Hepatocyte (in vitro differentiated cells): ENCODE measurements around the gene WSCD2. TPM values are rescaled to one million over a fixed set of nuclear protein-coding genes. Genes with fewer than 3 reads are reported as not detected.

Experiments
- DNase-seq: peaks from one replicate; pipeline ENCODE4 v3.0.0-alpha.2; 2016; ENCODE audit warnings: low spot score
- H2AFZ ChIP-seq: fragments of 200-600 bp; sonication (generic); 2 replicates; pipeline ENCODE4 v1.6.0; 2016; ENCODE audit warnings: antibody characterized with exemption, mild to moderate bottlenecking
- H3K27ac ChIP-seq: fragments of 200-600 bp; sonication (generic); 2 replicates; pipeline ENCODE4 v1.5.1; 2016; ENCODE audit warnings: mild to moderate bottlenecking
- H3K27me3 ChIP-seq: fragments of 200-600 bp; sonication (generic); 2 replicates; pipeline ENCODE4 v1.6.1; 2016
- H3K36me3 ChIP-seq: fragments of 200-600 bp; sonication (generic); replicated peaks from 2 replicates; pipeline ENCODE4 v1.5.1; 2016; ENCODE audit warnings: low read depth; ENCODE audit not compliant: insufficient read depth
- H3K4me1 ChIP-seq: fragments of 200-600 bp; sonication (generic); 2 replicates; pipeline ENCODE4 v1.5.1; 2016; ENCODE audit warnings: mild to moderate bottlenecking, moderate library complexity; ENCODE audit not compliant: insufficient read depth
- H3K4me2 ChIP-seq: fragments of 200-600 bp; sonication (generic); 2 replicates; pipeline ENCODE4 v1.6.0; 2016
- H3K4me3 ChIP-seq: fragments of 200-600 bp; sonication (generic); 2 replicates; pipeline ENCODE4 v1.5.1; 2016; ENCODE audit warnings: mild to moderate bottlenecking
- H3K79me2 ChIP-seq: fragments of 200-600 bp; sonication (generic); 2 replicates; pipeline ENCODE4 v1.6.0; 2017; ENCODE audit warnings: mild to moderate bottlenecking
- H3K9me2 ChIP-seq: fragments of 200-600 bp; sonication (generic); replicated peaks from 2 replicates; pipeline ENCODE4 v1.6.0; 2017; ENCODE audit warnings: mild to moderate bottlenecking; ENCODE audit not compliant: insufficient read depth
- H3K9me3 ChIP-seq: fragments of 200-600 bp; sonication (generic); 2 replicates; pipeline ENCODE4 v1.5.1; 2016; ENCODE audit warnings: low read depth, mild to moderate bottlenecking
- H4K20me1 ChIP-seq: fragments of 200-600 bp; sonication (generic); 2 replicates; pipeline ENCODE4 v1.6.0; 2016; ENCODE audit warnings: mild to moderate bottlenecking; ENCODE audit not compliant: insufficient read depth, poor library complexity, severe bottlenecking
- EZH2 ChIP-seq: fragments of 200-600 bp; sonication (generic); IDR thresholded peaks from 2 replicates; pipeline ENCODE4 v1.6.1; 2016; ENCODE audit warnings: antibody characterized with exemption, mild to moderate bottlenecking, borderline replicate concordance
- EZH2phosphoT487 ChIP-seq: fragments of 200-600 bp; sonication (generic); IDR thresholded peaks from one replicate; pipeline ENCODE4 v1.6.1; 2018; ENCODE audit warnings: antibody characterized with exemption, mild to moderate bottlenecking, low read depth, moderate library complexity; ENCODE audit not compliant: unreplicated experiment, severe bottlenecking
- WGBS: methylation state at CpG from one replicate; pipeline ENCODE4 v1.1.6; 2016; ENCODE audit warnings: low lambda C conversion rate; ENCODE audit errors: missing lambda C conversion rate; 5-methylcytosine and 5-hydroxymethylcytosine counted together
- polyA plus RNA-seq: library from polyadenylated mRNA; unstranded; fragments of >200 nt; fragmentation: Nextera tagmentation; extraction: Ambion mirVana; gene quantifications from 2 replicates; pipeline ENCODE4 v1.2.1, GENCODE V29; 2016
- total RNA-seq: library from RNA; depleted of rRNA; stranded (reverse); fragments of >200 nt; gene quantifications from 2 replicates; pipeline ENCODE4 v1.2.3, GENCODE V29; 2014
- TF ChIP-seq, protein P1 (sequence below): fragments of 200-600 bp; sonication (generic); IDR thresholded peaks from 2 replicates; pipeline ENCODE4 v1.5.1; 2016; ENCODE audit warnings: antibody characterized with exemption, mild to moderate bottlenecking; ENCODE audit not compliant: poor library complexity

WSCD2 gene
- total and polyA plus RNA-seq, 2 experiments from 2014 or later, result 4.2 to 4.3 TPM

DNA sequence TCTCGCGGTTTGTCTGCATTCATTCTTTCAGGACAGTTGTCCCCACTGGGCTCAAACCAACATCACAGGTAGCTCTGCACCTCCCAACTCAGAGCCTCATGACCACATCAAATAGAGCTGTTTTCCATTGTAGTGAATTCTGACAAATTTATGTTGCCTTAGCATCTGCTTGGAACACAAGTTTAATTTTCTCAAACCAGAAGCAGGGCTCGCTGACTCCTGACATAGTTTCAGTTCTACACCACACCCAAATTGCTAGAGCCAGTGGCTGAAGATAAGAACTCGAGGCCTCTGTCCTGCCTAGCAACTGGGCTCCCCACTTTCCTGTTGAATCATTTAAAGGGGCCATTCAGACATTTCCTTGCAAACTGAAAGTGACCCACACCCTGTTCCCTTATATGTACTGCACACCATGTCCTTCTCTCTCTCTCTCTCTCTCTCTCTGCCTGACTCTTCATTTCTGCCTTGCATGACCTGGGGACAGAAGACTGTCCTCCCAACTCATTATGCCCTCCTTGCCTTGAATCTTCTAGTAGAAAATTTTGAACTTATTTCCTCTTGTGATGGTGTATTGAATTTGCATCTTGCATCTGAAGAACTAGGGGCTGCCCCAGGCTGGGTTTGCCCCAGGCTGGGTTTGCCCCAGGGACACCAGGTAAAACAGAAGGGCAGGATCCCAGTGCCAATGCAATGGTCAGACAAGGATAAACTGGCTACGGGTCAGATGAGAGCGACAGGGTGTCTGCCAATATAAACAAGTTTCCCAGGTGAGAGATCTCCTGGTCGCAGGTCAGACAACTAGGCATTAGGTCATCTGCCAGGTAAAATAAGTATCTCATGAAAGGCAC is 9.7 kb upstream of the WSCD2 start:
- peak overlapping the region; percentile 78 for H3K27ac ChIP-seq
- TF ChIP-seq EZH2, result no peak
- TF ChIP-seq, protein P1, sequence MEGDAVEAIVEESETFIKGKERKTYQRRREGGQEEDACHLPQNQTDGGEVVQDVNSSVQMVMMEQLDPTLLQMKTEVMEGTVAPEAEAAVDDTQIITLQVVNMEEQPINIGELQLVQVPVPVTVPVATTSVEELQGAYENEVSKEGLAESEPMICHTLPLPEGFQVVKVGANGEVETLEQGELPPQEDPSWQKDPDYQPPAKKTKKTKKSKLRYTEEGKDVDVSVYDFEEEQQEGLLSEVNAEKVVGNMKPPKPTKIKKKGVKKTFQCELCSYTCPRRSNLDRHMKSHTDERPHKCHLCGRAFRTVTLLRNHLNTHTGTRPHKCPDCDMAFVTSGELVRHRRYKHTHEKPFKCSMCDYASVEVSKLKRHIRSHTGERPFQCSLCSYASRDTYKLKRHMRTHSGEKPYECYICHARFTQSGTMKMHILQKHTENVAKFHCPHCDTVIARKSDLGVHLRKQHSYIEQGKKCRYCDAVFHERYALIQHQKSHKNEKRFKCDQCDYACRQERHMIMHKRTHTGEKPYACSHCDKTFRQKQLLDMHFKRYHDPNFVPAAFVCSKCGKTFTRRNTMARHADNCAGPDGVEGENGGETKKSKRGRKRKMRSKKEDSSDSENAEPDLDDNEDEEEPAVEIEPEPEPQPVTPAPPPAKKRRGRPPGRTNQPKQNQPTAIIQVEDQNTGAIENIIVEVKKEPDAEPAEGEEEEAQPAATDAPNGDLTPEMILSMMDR, result no peak
- TF ChIP-seq EZH2phosphoT487, result no peak

DNA sequence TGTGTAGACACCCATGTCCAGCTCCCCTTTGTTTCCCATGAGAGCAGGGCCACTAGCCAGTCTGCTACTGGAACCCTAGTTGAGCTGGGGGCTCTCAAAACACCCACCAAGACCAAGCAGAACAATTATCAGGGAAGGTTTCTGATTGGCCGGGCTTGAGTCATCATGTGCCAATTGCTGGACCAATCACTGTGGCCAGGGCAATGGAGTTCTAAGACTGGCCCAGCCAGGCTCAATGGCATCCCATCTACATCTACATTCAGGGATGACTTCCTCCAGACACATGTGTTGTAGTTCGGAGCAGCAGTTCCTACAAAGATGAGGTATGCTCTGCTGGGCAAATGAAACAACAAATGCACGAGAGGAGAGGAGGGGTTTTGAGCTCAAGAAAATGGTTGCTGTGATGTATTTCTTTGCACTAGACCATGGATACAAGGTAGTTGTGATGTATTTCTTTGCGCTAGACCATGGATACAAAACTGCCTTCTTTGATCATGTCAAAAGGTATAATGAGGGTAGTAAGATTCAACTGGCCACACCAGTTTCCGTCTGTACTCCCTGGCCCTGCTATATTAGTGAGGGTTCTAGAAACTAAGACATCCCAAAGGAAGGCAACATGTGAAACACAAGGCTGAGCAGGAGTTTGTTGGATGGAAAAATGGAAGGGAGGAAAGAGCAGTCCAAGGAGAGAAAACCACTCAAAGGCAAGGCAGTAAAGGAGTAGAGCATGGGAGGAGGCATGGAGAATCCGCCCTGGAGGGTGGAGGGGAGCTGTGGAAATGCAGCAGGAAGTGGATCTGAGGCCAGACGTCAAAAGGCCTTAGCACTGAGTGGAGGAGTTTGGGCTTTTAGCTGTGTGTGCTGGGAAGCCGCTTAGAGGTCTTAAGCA is 8.9 kb upstream of the WSCD2 start:
- Histone ChIP-seq H4K20me1 (no peaks in the 10 kb centered on the region), H3K4me3 (no peak overlapping the region), H3K27ac (peak overlapping the region; percentile 78), H3K9me3 (no peaks in the 10 kb centered on the region), H3K27me3 (no peaks in the 10 kb centered on the region), H3K4me1 (peaks cover 4% of the 10 kb centered on the region), H3K36me3 (no peaks in the 10 kb centered on the region), H2AFZ (no peak overlapping the region), H3K79me2 (no peaks in the 10 kb centered on the region), H3K9me2 (no peaks in the 10 kb centered on the region), H3K4me2 (no peak overlapping the region)
- TF ChIP-seq EZH2 (no peak), EZH2phosphoT487 (no peak)
- TF ChIP-seq, protein P1, result no peak
- WGBS, result 82% methylated on average over 8 of the region's 8 CpGs
- no peak for DNase-seq

More for the DNA sequence above, 9.7 kb upstream of the WSCD2 start:
- H3K9me3 ChIP-seq, result no peaks in the 10 kb centered on the region
- no peaks in the 10 kb centered on the region for H3K36me3 ChIP-seq
- H3K4me3 ChIP-seq, result no peak overlapping the region
- peak overlapping the region; percentile 41 for H3K4me2 ChIP-seq
- no peak overlapping the region for H2AFZ ChIP-seq
- no peaks in the 10 kb centered on the region for H3K79me2 ChIP-seq
- no peaks in the 10 kb centered on the region for H4K20me1 ChIP-seq
- DNase-seq, result peak; percentile 62
- H3K4me1 ChIP-seq, result peaks cover 4% of the 10 kb centered on the region
- 73% methylated on average over 7 of the region's 7 CpGs for WGBS
- no peaks in the 10 kb centered on the region for H3K9me2 ChIP-seq
- H3K27me3 ChIP-seq, result no peaks in the 10 kb centered on the region

DNA sequence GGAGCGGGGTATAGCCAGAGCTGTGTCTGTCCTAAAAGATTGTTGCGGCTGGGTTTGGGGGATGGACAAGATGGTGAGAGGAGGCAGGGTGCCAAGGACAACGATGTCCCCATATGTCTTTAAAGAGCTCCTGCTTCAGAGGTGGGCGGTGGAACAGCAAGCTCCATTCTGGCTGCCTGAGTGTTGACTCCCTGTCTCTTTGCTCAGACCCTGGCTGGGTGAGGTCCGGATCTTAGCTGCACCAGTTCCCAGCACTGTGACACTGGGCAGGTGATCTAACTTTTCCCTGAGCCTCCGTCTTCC is 8.3 kb upstream of the WSCD2 start:
- WGBS, result 90% methylated on average over 6 of the region's 6 CpGs
- H3K27me3 ChIP-seq, result no peaks in the 10 kb centered on the region
- TF ChIP-seq EZH2phosphoT487, result no peak
- no peak overlapping the region for H3K4me3 ChIP-seq
- H3K4me1 ChIP-seq, result peaks cover 4% of the 10 kb centered on the region
- no peaks in the 10 kb centered on the region for H3K9me2 ChIP-seq
- H2AFZ ChIP-seq, result no peak overlapping the region
- no peaks in the 10 kb centered on the region for H3K36me3 ChIP-seq
- DNase-seq, result no peak
- H3K4me2 ChIP-seq, result no peak overlapping the region
- H4K20me1 ChIP-seq, result no peaks in the 10 kb centered on the region
- H3K27ac ChIP-seq, result no peak overlapping the region
- H3K79me2 ChIP-seq, result no peaks in the 10 kb centered on the region
- H3K9me3 ChIP-seq, result no peaks in the 10 kb centered on the region

DNA sequence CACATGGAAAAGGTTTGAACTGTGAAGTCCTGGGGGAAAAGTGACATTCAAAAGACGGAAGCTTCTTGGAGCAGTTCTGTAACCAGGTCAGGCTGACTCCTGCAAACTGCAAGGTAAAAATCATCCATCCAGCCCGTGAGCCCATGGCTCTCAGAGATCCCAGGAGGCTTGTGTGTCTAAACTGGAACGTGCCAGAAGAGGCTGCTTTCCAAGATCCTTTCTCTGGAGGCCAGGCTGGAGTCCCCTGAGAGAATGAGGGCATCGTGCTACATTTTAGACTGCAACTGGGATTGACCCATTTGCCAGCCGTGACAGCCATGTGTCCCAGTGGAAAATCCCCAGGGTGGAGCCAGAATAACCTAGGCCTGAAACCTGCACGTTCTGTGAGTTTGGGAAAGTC is 7.8 kb upstream of the WSCD2 start:
- H3K4me3 ChIP-seq, result no peak overlapping the region
- no peaks in the 10 kb centered on the region for H4K20me1 ChIP-seq
- WGBS, result 84% methylated on average over 6 of the region's 6 CpGs
- no peak for TF ChIP-seq EZH2phosphoT487
- TF ChIP-seq, protein P1, result no peak
- no peak for TF ChIP-seq EZH2
- peaks cover 4% of the 10 kb centered on the region for H3K4me1 ChIP-seq
- no peak overlapping the region for H2AFZ ChIP-seq
- no peak overlapping the region for H3K27ac ChIP-seq
- no peak for DNase-seq
- H3K27me3 ChIP-seq, result peaks cover 3% of the 10 kb centered on the region
- H3K36me3 ChIP-seq, result no peaks in the 10 kb centered on the region
- H3K9me2 ChIP-seq, result no peaks in the 10 kb centered on the region
- no peak overlapping the region for H3K4me2 ChIP-seq
- no peaks in the 10 kb centered on the region for H3K79me2 ChIP-seq
- no peaks in the 10 kb centered on the region for H3K9me3 ChIP-seq
